HL-60 (cell line): ENCODE data around the gene PAIP1.
"Not testable (repeated sequence)": the region's sequence is repeated elsewhere in the genome, so short reads cannot be mapped to it uniquely, and the experiment has no call there.

ENCODE experiments used
- DNase-seq, 2 experiments: peaks; one replicate each; pipeline ENCODE4 v3.0.0-alpha.2; 2010 to 2020; ENCODE audit warnings: low read depth in 1 of 2, low spot score in 1 of 2
- H3K27ac ChIP-seq: fragments of 250-450 bp; sonication (Bioruptor Pico); replicated peaks from 2 replicates; pipeline ENCODE4 v1.5.1; 2020; ENCODE audit warnings: mild to moderate bottlenecking, moderate library complexity
- H3K27me3 ChIP-seq: fragments of 250-450 bp; sonication (Bioruptor Pico); 2 replicates; pipeline ENCODE4 v1.5.1; 2021; ENCODE audit warnings: mild to moderate bottlenecking, moderate library complexity; ENCODE audit not compliant: insufficient read depth, poor library complexity, severe bottlenecking
- H3K4me3 ChIP-seq: replicated peaks from 2 replicates; pipeline ENCODE4 v1.5.1; 2011; ENCODE audit warnings: mild to moderate bottlenecking, control low read depth, low read length; ENCODE audit not compliant: insufficient read depth
- CTCF ChIP-seq: IDR thresholded peaks from one replicate; pipeline ENCODE4 v1.5.1; 2011; ENCODE audit warnings: low read length, control low read depth, inconsistent platforms; ENCODE audit not compliant: insufficient read depth
- GABPA ChIP-seq: IDR thresholded peaks from 2 replicates; pipeline ENCODE4 v1.6.1; 2012; ENCODE audit warnings: low read depth
- POLR2AphosphoS5 ChIP-seq: IDR thresholded peaks from 2 replicates; pipeline ENCODE4 v1.6.1; 2012; ENCODE audit warnings: low read depth
- REST ChIP-seq: IDR thresholded peaks from 2 replicates; pipeline ENCODE4 v1.6.1; 2012; ENCODE audit warnings: low read depth; ENCODE audit not compliant: insufficient replicate concordance
- SPI1 ChIP-seq: IDR thresholded peaks from 2 replicates; pipeline ENCODE4 v1.6.1; 2012; ENCODE audit warnings: low read depth, mild to moderate bottlenecking, borderline replicate concordance

Gene PAIP1

GRCh38 chr5:43583724-43584123, 26.8 kb upstream of the PAIP1 start:
- no peak overlapping the region for H3K27ac ChIP-seq
- TF ChIP-seq GABPA (no peak), CTCF (no peak), REST (no peak), SPI1 (no peak), POLR2AphosphoS5 (no peak)
- no peaks in the 10 kb centered on the region for H3K27me3 ChIP-seq
- H3K4me3 ChIP-seq: no peak overlapping the region
- no peak for DNase-seq

GRCh38 chr5:43582082-43583005, 25.5 kb upstream of the PAIP1 start:
- TF ChIP-seq REST (no peak), CTCF (no peak), POLR2AphosphoS5 (no peak), GABPA (no peak), SPI1 (no peak)
- Histone ChIP-seq H3K27ac (no peak overlapping the region), H3K27me3 (no peaks in the 10 kb centered on the region), H3K4me3 (no peak overlapping the region)
- no peak for DNase-seq

- no peaks in the 10 kb centered on the region for H3K27me3 ChIP-seq
- no peak overlapping the region for H3K27ac ChIP-seq
- H3K4me3 ChIP-seq: no peak overlapping the region
- TF ChIP-seq CTCF (no peak), REST (no peak), SPI1 (no peak)
- no peak for DNase-seq
Measured at GRCh38 chr5:43581398-43581797, 24.5 kb upstream of the PAIP1 start.

DNA sequence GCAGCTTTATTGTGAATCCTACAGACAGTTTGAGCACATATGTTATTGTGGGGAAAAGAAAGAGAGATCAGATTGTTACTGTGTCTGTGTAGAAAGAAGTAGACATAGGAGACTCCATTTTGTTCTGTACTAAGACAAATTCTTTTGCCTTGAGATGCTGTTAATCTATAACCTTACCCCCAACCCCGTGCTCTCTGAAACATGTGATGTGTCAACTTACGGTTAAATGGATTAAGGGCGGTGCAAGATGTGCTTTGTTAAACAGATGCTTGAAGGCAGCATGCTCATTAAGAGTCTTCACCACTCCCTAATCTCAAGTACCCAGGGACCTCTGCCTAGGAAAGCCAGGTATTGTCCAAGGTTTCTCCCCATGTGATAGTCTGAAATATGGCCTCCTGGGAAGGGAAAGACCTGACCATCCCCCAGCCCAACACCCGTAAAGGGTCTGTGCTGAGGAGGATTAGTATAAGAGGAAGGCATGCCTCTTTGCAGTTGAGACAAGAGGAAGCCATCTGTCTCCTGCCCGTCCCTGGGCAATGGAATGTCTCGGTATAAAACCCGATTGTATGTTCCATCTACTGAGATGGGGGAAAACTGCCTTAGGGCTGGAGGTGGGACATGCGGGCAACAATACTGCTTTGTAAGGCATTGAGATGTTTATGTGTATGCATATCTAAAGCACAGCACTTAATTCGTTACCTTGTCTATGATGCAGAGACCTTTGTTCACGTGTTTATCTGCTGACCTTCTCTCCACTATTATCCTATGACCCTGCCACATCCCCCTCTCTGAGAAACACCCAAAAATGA, 23.7 kb upstream of the PAIP1 start:
- H3K27me3 ChIP-seq, H3K27ac ChIP-seq, DNase-seq, H3K4me3 ChIP-seq: not testable (repeated sequence)
